Spinal cord (tissue), 10 donors: ENCODE data around the gene SUFU. TPM values are rescaled to one million over a fixed set of nuclear protein-coding genes. Genes with fewer than 3 reads are reported as not detected.
A peak's percentile ranks its signal among the peaks of the same experiment; 100 is the strongest.

Source experiments
- DNase-seq, 6 donors: peaks; one replicate each; pipeline versions ENCODE4 v3.0.0 to v3.0.0-alpha.2; 2013 to 2015; ENCODE audit warnings: low spot score in 6 of 6, low read depth in 4 of 6
- H3K27ac ChIP-seq: one replicate; pipeline ENCODE4 v1.5.1; 2013; ENCODE audit warnings: low read depth, low read length, control low read depth
- H3K27me3 ChIP-seq: one replicate; pipeline ENCODE4 v1.6.1; 2013; ENCODE audit warnings: low read length; ENCODE audit not compliant: control insufficient read depth, insufficient read depth
- H3K36me3 ChIP-seq: one replicate; pipeline ENCODE4 v1.6.1; 2013; ENCODE audit warnings: low read length; ENCODE audit not compliant: control insufficient read depth, insufficient read depth
- H3K4me1 ChIP-seq: one replicate; pipeline ENCODE4 v1.6.1; 2013; ENCODE audit warnings: low read length; ENCODE audit not compliant: control insufficient read depth, insufficient read depth
- H3K4me3 ChIP-seq: one replicate; pipeline ENCODE4 v1.5.1; 2013; ENCODE audit warnings: low read depth, low read length, control low read depth
- H3K9me3 ChIP-seq: one replicate; pipeline ENCODE4 v1.6.1; 2013; ENCODE audit warnings: low read length; ENCODE audit not compliant: control insufficient read depth, insufficient read depth
- WGBS: methylation state at CpG from one replicate; pipeline ENCODE4 v1.1.5; 2013; ENCODE audit warnings: missing lambda C conversion rate; ENCODE audit not compliant: insufficient coverage; 5-methylcytosine and 5-hydroxymethylcytosine counted together
- polyA plus RNA-seq, 2 donors: library from polyadenylated mRNA; unstranded; fragments of 120-200 nt; gene quantifications; one replicate each; pipeline ENCODE4 v1.2.1, GENCODE V29; 2013; ENCODE audit not compliant: insufficient read length in 2 of 2
- total RNA-seq, 2 donors: library from RNA; depleted of rRNA in 1 of 2; stranded (reverse); fragments of 120-200 nt in 1 of 2; fragments of >200 nt in 1 of 2; gene quantifications; one replicate each; pipeline versions ENCODE4 v1.2.3 to v1.2.4, GENCODE V29; 2013 to 2014
- donor health status: healthy.

Gene SUFU
- total and polyA plus RNA-seq, 4 donors = 6.8 to 27.0 (median 17.9) TPM

DNA sequence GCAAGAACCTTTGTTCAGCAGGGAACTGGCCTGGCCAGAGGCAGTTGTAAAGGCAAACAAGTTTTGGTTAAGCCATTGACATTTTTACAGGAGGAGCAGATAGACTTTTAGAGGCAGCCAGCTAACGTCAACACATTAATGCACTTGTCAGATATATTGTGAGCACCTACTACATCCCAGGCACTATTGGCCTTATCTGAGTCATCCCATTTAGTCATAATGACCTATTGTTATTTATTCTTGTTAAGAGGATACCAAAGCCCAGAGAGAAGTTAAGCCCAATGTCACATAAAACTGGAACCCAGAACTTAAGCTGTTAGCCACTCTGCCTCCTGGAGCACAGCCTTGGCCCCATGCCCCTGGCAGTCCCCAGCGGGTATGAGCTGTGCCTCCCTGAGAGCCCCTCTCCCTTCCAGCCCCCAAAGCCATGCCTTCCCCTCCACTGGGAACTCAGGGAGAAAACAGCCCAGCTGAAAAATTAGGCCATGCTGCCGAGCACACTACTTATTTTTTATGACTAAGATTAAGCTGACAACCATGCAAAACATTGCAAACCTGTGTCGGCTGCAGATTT lies 107.8 kb downstream of the SUFU start:
- Histone ChIP-seq H3K27me3 (no peaks in the 10 kb centered on the region), H3K4me3 (no peak overlapping the region), H3K27ac (peak overlapping the region; percentile 76), H3K36me3 (peaks cover 23% of the 10 kb centered on the region), H3K4me1 (peaks cover 58% of the 10 kb centered on the region), H3K9me3 (no peaks in the 10 kb centered on the region)
- 65% methylated on average over 2 of the region's 4 CpGs for WGBS
- DNase-seq = no peak

DNA sequence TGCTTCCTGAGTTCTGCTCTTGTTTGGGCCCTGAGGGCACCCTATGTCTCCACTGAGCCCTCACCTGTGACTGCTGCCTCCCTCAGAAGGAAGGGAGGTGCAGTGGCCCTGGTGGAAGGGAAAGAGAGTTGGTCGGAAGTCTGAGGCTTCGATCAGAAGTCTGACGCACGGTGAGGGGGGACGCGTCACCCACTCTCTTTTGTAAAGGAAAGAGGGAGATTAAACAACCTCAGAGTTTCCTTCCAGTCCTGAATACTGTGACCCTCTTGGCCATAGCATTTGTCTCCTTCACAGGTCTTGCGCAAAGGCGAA lies 109.1 kb downstream of the SUFU start:
- Histone ChIP-seq H3K36me3 (peaks cover 34% of the 10 kb centered on the region), H3K9me3 (no peaks in the 10 kb centered on the region), H3K4me3 (no peak overlapping the region), H3K27ac (peak overlapping the region; percentile 76), H3K27me3 (no peaks in the 10 kb centered on the region), H3K4me1 (peaks cover 61% of the 10 kb centered on the region)
- WGBS = 97% methylated on average over 4 of the region's 8 CpGs
- no peak for DNase-seq

DNA sequence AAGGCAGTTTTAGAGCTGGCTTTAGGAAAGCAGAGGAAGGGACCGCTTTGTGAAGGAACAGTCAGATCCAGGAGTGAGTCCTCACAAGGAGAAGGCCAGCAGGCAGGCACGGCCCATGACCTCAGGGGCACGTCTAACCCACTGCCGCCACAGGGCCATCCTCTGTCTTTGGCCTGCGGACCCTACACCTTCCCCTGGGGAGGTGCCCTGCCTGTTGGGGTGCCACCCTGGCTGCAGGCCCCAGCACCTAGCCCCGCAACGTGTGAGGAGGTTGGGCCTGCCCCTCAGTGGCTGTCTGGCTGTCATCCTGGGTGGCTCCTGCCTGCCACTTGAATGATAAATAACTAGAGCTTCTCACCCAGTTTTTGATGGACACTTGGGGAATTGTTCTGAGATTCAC lies 109.5 kb downstream of the SUFU start:
- no peak for DNase-seq
- Histone ChIP-seq H3K27me3 (no peaks in the 10 kb centered on the region), H3K36me3 (peaks cover 36% of the 10 kb centered on the region), H3K4me3 (no peak overlapping the region), H3K27ac (peak overlapping the region; percentile 76), H3K9me3 (no peaks in the 10 kb centered on the region), H3K4me1 (peaks cover 58% of the 10 kb centered on the region)
- WGBS = 70% methylated on average over 5 of the region's 7 CpGs

DNA sequence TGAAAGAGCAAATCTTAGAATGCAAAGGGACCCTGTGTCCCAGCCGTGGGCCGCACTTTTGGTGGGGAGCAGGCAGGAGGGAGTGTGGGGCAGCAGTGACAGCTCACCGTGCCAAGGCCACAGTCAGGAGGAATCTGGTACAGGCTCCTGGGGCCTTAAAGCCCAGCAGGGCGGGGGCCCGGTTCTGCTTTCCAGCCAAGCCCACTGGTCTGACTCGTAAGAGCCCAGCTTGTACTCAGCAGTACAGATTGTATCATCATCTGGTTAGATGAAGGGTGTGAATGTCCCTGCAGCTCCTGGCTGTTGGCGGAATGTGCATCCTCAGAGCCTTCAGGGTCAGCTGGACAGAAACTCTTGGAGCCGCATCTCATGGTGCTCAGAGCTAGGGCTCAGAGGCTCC lies 110.0 kb downstream of the SUFU start:
- no peak for DNase-seq
- 68% methylated on average over 8 of the region's 8 CpGs for WGBS
- H3K27me3 ChIP-seq = no peaks in the 10 kb centered on the region
- no peak overlapping the region for H3K4me3 ChIP-seq
- H3K36me3 ChIP-seq = peaks cover 38% of the 10 kb centered on the region
- H3K4me1 ChIP-seq = peaks cover 58% of the 10 kb centered on the region
- no peaks in the 10 kb centered on the region for H3K9me3 ChIP-seq
- H3K27ac ChIP-seq = peak overlapping the region; percentile 54

DNA sequence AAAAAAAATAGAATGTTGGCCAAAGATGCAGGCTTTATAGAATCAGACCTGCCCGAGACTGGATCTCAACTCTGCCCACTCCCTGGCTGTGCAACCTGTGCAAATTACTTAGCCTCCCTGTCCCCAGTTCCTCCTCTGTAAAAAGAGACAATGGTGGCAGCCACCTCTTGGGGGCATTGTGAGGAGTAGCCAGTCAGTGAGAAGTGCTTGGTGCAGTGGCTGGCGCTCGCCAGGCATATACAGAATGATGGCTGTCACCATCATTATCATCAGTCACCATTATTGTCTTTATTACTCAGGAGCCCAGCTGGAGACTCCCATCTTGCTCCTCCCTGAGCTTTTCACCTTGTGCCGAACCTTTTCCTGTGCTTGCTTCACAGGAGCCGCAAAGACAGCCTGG lies 111.1 kb downstream of the SUFU start:
- peaks cover 69% of the 10 kb centered on the region for H3K4me1 ChIP-seq
- H3K9me3 ChIP-seq = no peaks in the 10 kb centered on the region
- whole genome bisulfite sequencing = 76% methylated on average over 5 of the region's 5 CpGs
- H3K27ac ChIP-seq = no peak overlapping the region
- no peak overlapping the region for H3K4me3 ChIP-seq
- H3K27me3 ChIP-seq = no peaks in the 10 kb centered on the region
- no peak for DNase-seq
- peaks cover 49% of the 10 kb centered on the region for H3K36me3 ChIP-seq

DNA sequence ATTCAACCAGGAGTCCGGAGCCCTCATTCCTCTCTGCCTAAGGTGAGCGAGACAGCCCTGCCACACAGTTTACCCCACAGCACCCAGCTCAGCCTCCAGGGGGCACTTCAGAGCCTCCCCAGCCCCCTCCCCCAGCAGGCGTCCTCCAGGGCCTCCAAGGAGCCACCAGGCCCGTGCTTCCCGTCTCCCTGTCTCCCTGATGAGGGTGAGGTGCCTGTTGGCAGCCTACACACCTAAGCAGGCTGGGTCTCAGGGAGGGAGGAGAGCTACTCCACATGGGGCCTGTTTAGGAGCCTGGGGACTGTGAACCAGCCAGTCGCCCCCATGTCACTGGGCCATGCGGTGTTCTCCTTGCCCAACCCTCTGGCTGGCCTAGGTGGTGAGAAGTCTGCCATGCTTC lies 111.6 kb downstream of the SUFU start:
- Histone ChIP-seq H3K36me3 (peaks cover 54% of the 10 kb centered on the region), H3K9me3 (no peaks in the 10 kb centered on the region), H3K27me3 (no peaks in the 10 kb centered on the region), H3K27ac (no peak overlapping the region), H3K4me3 (no peak overlapping the region), H3K4me1 (peaks cover 74% of the 10 kb centered on the region)
- DNase-seq = no peak
- WGBS = 75% methylated on average over 5 of the region's 7 CpGs

DNA sequence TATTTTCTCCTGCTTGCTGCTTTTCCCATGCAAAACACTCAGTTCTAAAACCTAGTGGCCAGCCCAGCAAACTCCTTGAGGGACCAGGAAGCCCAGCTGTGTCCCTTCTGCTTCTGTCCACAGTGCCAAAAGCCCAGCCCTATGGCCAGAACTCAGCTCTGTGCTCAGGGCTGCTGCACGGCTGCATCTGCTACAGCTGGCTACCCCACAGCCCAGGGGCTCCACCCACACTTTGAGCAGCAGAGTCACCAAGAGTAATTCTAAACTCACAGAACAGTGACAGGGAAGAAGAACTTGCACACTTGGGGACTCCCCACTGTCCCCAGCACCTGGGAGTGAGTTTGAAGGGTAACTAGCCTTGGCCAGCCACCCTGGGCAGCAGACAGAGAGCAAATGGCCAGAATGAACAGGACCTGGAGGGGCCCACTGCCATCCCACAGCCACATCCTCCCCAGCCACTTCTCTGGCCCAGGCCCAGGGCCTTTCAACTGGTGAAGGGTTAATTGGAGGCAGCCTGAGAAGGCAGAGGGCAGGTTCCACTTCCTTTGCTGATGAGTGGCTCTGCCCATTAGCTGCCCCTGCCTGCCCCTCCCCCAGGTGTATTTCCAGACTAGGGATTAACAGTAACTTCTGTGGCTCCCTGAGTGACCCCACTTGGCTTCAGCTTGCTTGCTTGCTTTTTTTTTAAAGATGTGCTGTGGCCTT lies 112.4 kb downstream of the SUFU start:
- Histone ChIP-seq H3K4me1 (peaks cover 80% of the 10 kb centered on the region), H3K27ac (no peak overlapping the region), H3K27me3 (no peaks in the 10 kb centered on the region), H3K9me3 (no peaks in the 10 kb centered on the region), H3K4me3 (no peak overlapping the region), H3K36me3 (peaks cover 63% of the 10 kb centered on the region)
- no peak for DNase-seq
- 14% methylated on average over 1 of the region's 1 CpG for WGBS

DNA sequence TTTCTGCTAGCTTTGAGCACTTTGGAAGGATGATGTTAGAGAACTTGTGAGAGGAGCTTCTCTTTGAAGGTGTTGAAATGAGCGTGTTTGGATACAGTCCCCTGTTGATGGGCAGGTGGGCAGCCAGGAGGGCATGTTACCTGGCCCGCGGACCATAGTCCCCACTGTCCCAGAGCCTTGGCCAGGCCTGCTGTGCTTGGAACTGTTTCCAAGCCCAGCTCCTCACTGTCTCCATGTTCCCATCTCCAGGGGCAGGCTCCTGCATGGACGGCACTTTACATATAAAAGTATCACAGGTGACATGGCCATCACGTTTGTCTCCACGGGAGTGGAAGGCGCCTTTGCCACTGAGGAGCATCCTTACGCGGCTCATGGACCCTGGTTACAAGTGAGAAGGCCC lies 113.3 kb downstream of the SUFU start:
- Histone ChIP-seq H3K27ac (no peak overlapping the region), H3K36me3 (peaks cover 70% of the 10 kb centered on the region), H3K27me3 (no peaks in the 10 kb centered on the region), H3K4me1 (peaks cover 81% of the 10 kb centered on the region), H3K4me3 (no peak overlapping the region), H3K9me3 (no peaks in the 10 kb centered on the region)
- no peak for DNase-seq
- whole genome bisulfite sequencing = 92% methylated on average over 9 of the region's 9 CpGs

DNA sequence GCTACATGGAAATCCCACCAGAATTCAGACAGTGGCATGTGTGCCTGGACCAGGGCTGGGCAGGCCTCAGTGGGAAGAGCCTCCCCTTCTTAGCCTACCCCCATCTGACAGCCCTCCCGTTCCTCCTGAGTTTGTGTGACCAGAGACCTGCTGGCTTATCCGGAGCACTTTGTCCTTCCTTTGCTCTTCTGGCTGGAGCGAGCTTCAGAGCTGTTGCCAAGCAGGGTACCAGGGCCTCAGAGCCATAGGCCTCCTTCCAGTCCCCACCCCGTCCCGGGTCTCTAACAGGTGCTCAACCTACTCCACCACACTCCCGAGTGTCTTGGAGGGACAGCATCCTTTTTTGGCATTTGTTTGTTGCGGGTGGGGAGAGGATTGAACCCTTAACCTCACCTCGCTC lies 114.0 kb downstream of the SUFU start:
- Histone ChIP-seq H3K27me3 (no peaks in the 10 kb centered on the region), H3K36me3 (peaks cover 72% of the 10 kb centered on the region), H3K4me1 (peaks cover 77% of the 10 kb centered on the region), H3K27ac (peak overlapping the region; percentile 74), H3K9me3 (no peaks in the 10 kb centered on the region), H3K4me3 (no peak overlapping the region)
- WGBS = 94% methylated on average over 5 of the region's 8 CpGs
- no peak for DNase-seq

DNA sequence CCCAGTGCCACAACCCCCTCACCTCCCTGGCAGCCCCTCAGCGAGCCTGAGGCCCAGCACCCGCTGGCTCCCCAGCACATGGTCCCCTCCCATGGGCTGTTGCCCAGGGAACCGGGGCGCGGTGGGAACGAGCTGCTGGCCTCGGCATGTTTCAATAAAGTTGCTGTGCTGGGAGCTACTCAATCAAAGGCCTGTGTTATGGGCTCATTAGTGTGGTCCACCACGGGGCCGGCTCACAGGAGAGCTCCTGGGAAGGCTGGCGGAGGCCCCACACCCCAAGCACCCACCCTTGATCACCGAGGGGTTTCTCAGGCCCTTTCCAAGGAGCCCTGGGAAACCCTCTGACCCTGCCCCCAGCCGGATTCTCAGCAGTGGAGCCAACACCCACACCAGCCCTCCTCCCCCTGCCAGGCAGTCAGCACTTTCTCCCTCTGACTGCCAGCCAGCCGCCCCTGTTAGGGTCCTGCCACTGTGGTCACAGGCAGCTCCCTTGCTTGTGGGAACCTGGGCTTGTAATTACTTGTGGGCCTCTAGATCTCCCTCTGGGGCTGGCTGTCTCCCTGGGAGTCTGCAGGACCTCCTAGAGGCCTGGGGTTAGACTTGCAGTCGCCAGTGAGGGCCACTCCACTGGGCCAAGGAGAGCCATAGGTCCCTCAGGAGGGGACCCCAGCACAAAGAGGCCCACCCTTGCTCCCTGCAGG lies 115.7 kb downstream of the SUFU start:
- DNase-seq = peak in 3 of 6 donors; percentile 40 to 78 (median 71)
- Histone ChIP-seq H3K27me3 (no peaks in the 10 kb centered on the region), H3K36me3 (peaks cover 72% of the 10 kb centered on the region), H3K27ac (peak overlapping the region; percentile 74), H3K9me3 (no peaks in the 10 kb centered on the region), H3K4me1 (peaks cover 68% of the 10 kb centered on the region), H3K4me3 (no peak overlapping the region)
- WGBS = 27% methylated on average over 14 of the region's 14 CpGs
